Measurements from ENCODE around the gene HRH4.

- TF ChIP-seq EP300 (IDR thresholded peaks at IDR 0.05) (no peak), CTCF (IDR thresholded peaks at IDR 0.05) (no peak), POLR2A (IDR thresholded peaks at IDR 0.05) (no peak)
Measured at GRCh38 chr18:24499814-24500213, 39.4 kb downstream of the HRH4 start.

Measured in ovary (tissue), 3 donors.